ENCODE results near the gene RASD1. TPM values are rescaled to one million over a fixed set of nuclear protein-coding genes. Genes with fewer than 3 reads are reported as not detected.

The RASD1 gene
- total RNA-seq, 1 donor from 2014 or later: 25.4 TPM

DNA sequence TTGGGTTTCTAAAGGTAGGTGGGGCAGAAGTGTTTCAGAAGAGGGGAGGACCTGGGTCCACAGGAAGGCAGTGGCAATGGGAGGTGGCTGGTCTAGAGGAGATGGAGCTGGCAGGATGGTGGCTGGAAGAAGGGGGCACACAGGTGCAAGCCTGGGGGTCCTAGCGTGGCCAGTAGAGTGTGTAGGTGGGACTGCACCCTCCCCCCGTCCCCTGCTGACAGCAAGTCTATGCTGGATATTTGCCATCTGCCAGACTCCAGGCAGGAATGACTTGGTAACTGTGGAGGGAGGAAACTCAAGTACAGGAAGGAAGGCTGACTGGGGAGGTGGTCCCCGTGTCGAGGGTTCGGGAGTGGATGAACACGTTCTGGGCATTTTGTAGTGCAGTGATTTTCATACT, 10.8 kb downstream of the RASD1 start:
- DNase-seq: no peak
- Histone ChIP-seq H3K9me3 (replicated peaks) (no peaks in the 10 kb centered on the region), H3K4me1 (peaks cover 78% of the 10 kb centered on the region), H3K4me3 (no peak overlapping the region), H3K27me3 (ENCODE audit: low read depth) (no peaks in the 10 kb centered on the region), H3K27ac (replicated peaks) (peak overlapping the region; percentile 70), H3K36me3 (peaks cover 19% of the 10 kb centered on the region)
- intact Hi-C loops (cut with micrococcal nuclease): no loop called here
- TF ChIP-seq, protein P1, sequence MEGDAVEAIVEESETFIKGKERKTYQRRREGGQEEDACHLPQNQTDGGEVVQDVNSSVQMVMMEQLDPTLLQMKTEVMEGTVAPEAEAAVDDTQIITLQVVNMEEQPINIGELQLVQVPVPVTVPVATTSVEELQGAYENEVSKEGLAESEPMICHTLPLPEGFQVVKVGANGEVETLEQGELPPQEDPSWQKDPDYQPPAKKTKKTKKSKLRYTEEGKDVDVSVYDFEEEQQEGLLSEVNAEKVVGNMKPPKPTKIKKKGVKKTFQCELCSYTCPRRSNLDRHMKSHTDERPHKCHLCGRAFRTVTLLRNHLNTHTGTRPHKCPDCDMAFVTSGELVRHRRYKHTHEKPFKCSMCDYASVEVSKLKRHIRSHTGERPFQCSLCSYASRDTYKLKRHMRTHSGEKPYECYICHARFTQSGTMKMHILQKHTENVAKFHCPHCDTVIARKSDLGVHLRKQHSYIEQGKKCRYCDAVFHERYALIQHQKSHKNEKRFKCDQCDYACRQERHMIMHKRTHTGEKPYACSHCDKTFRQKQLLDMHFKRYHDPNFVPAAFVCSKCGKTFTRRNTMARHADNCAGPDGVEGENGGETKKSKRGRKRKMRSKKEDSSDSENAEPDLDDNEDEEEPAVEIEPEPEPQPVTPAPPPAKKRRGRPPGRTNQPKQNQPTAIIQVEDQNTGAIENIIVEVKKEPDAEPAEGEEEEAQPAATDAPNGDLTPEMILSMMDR (IDR thresholded peaks at IDR 0.05; ENCODE audit: borderline replicate concordance): no peak

DNA sequence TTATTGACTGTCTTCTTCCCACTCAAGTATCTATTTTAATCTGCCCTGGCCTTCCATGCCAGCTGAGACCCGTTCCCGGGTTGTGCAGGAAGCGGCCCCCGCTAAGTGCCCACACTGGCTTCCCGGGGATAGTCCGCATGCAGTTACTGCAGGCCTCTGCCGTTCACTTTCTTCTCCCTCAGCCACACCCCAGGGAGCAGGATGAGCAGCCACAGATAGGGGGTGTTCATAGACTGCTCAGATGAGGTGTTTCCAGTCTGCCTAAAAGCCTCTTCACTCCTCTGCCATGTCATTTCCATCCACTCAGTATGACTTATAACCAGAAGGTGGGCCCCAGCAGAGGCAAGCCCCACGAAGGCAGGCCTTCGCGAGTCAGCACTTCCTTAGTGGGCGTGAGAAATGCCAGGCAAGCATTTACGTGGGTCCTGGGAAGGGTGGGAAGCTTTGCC, 11.7 kb downstream of the RASD1 start:
- Histone ChIP-seq H3K4me1 (peaks cover 83% of the 10 kb centered on the region), H3K4me3 (peak overlapping the region; percentile 31), H3K27ac (replicated peaks) (peak overlapping the region; percentile 70), H3K9me3 (replicated peaks) (no peaks in the 10 kb centered on the region), H3K36me3 (peaks cover 19% of the 10 kb centered on the region), H3K27me3 (ENCODE audit: low read depth) (no peaks in the 10 kb centered on the region)
- no peak for DNase-seq
- intact Hi-C loops (cut with micrococcal nuclease): no loop called here
- TF ChIP-seq, protein P1 (IDR thresholded peaks at IDR 0.05; ENCODE audit: borderline replicate concordance): no peak

DNA sequence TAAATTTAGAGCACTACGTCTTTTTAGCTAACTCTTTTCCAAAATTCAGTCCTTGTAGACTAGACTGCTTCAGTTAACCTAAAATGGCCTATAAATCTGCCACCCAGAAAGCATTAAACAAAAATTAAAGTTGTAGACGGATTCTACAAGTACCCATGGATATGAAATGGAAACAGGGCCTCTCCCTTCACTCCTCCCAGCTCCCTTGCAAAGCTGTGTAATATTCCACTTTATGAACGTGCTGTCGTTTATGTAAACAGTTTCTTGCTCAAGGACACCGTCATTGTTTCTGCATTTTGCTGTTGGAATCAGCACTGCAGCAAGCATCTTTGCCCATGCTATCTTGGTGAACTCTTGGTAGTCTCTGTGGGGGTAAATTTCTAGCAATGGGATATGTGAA, 14.3 kb downstream of the RASD1 start:
- no peaks in the 10 kb centered on the region for H3K9me3 ChIP-seq (replicated peaks)
- TF ChIP-seq, protein P1 (IDR thresholded peaks at IDR 0.05; ENCODE audit: borderline replicate concordance): no peak
- intact Hi-C loops (cut with micrococcal nuclease): no loop called here
- H3K4me3 ChIP-seq: peak overlapping the region; percentile 0
- H3K27ac ChIP-seq (replicated peaks): peak overlapping the region; percentile 98
- no peaks in the 10 kb centered on the region for H3K27me3 ChIP-seq (ENCODE audit: low read depth)
- H3K4me1 ChIP-seq: peaks cover 97% of the 10 kb centered on the region
- no peak for DNase-seq
- peaks cover 4% of the 10 kb centered on the region for H3K36me3 ChIP-seq

DNA sequence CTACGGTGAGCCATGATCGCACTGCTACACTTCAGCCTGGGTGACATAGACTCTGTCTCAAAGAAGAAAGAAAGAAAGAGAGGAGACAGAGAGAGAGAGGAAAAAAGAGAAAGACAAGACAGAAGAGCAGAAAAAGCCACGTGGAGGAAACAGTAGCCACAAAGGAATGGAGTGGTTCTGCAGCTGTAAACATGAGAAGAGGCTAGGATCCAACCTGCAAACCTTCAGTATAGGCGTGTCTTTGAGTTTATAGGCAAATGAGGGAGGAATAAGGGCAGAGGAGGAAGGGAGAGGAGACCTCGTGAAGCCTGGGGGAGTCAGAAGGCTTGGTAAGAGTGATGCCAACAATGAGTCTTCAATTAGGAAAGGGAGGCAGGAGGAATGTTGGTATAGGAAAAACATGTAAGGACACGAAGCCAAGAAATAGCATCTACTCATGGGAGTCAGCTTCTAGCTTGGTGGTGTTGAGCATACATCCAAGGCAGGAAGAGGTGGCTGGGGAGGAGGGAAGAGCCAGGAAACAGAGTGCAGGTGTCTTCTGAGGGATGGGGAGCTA, 15.5 kb downstream of the RASD1 start:
- Histone ChIP-seq H3K27ac (replicated peaks) (peak overlapping the region; percentile 98), H3K4me3 (peak overlapping the region; percentile 95)
- intact Hi-C loops (cut with micrococcal nuclease): no loop called here

DNA sequence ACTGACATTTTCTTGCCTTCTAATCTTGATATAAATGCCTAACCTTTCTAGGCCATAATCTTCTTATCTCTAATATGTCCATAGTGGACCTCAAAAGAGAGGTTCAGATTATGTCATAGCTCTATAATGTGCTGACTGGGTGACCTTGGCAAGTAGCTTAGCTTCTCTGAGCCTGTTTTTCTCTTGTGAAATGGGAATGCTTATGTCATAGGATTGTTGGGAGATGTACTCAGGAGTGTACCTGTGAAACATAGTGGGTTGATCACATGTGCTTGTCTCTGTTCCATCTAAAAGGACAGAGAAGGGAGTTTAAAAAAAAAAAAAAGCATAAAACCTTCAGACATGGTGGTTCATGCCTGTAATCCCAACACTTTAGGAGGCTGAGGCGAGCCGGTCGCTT, 17.0 kb downstream of the RASD1 start:
- intact Hi-C loops (cut with micrococcal nuclease): no loop called here
- peaks cover 72% of the 10 kb centered on the region for H3K4me1 ChIP-seq
- no peaks in the 10 kb centered on the region for H3K9me3 ChIP-seq (replicated peaks)

More for the DNA sequence above, 15.5 kb downstream of the RASD1 start:
- Histone ChIP-seq H3K36me3 (no peaks in the 10 kb centered on the region), H3K4me1 (peaks cover 87% of the 10 kb centered on the region), H3K27me3 (ENCODE audit: low read depth) (no peaks in the 10 kb centered on the region), H3K9me3 (replicated peaks) (no peaks in the 10 kb centered on the region)
- TF ChIP-seq, protein P1 (IDR thresholded peaks at IDR 0.05; ENCODE audit: borderline replicate concordance): no peak
- no peak for DNase-seq

More for the DNA sequence above, 17.0 kb downstream of the RASD1 start:
- Histone ChIP-seq H3K36me3 (no peaks in the 10 kb centered on the region), H3K27ac (replicated peaks) (peak overlapping the region; percentile 98), H3K27me3 (ENCODE audit: low read depth) (no peaks in the 10 kb centered on the region), H3K4me3 (peak overlapping the region; percentile 95)
- TF ChIP-seq, protein P1 (IDR thresholded peaks at IDR 0.05; ENCODE audit: borderline replicate concordance): no peak
- DNase-seq: no peak
